ENCODE results near the gene CBX3. TPM values are rescaled to one million over a fixed set of nuclear protein-coding genes. Genes with fewer than 3 reads are reported as not detected.

Gene CBX3
- total RNA-seq, 2 experiments from 2014 or later: 252 to 364 TPM

GRCh38 chr7:26213807-26214515 is 12.4 kb downstream of the CBX3 start:
- CTCF ChIA-PET (ENCODE audit: unreplicated experiment): no interaction called here
- intact Hi-C loops (cut with micrococcal nuclease; ENCODE audit: unreplicated experiment): no loop called here

GRCh38 chr7:26216049-26216448 is 14.5 kb downstream of the CBX3 start:
- POLR2A ChIA-PET: interaction anchor here (0.6 kb wide), 1 partner anchor 126 kb away, joined by 4 read pairs; no protein-coding TSS in a partner anchor

More at GRCh38 chr7:26213807-26214515, 12.4 kb downstream of the CBX3 start:
- H4K20me1 ChIP-seq (ENCODE audit: insufficient read depth, low read length): peaks cover 14% of the 10 kb centered on the region
- no peak overlapping the region for H3K4me2 ChIP-seq (ENCODE audit: low read length)
- H3K9me3 ChIP-seq (ENCODE audit: low read length): no peaks in the 10 kb centered on the region
- no TSS peak for BruUV-seq (replicated peaks)
- no peak overlapping the region for H3K4me3 ChIP-seq (ENCODE audit: low read depth, low read length, poor library complexity, severe bottlenecking)
- H3K36me3 ChIP-seq (ENCODE audit: insufficient read depth, low read length): peaks cover 54% of the 10 kb centered on the region
- H2AFZ ChIP-seq (ENCODE audit: low read length): no peak overlapping the region
- no peaks in the 10 kb centered on the region for H3K9me2 ChIP-seq (ENCODE audit: insufficient read depth, low read length)
- H3K79me2 ChIP-seq (ENCODE audit: insufficient read depth, low read depth, low read length): peaks cover 23% of the 10 kb centered on the region; the same call in 1 of the 2 replicates
- H3K4me1 ChIP-seq (ENCODE audit: insufficient read depth, low read length, poor library complexity, severe bottlenecking): no peaks in the 10 kb centered on the region
- DNase-seq (ENCODE audit: low spot score): no peak
- H3K27ac ChIP-seq (ENCODE audit: low read depth, low read length, poor library complexity, severe bottlenecking): peak overlapping the region; percentile 9
- POLR2A ChIA-PET: interaction anchor here (0.7 to 1.3 kb wide), 6 partner anchors 8 to 81 kb away, joined by 3 to 6 read pairs (median 4); no protein-coding TSS in a partner anchor
- TF ChIP-seq EZH2phosphoT487 (IDR thresholded peaks at IDR 0.05; ENCODE audit: borderline replicate concordance, low read depth, low read length) (no peak), CTCF (conservative IDR thresholded peaks at IDR 0.05; ENCODE audit: low read length) (no peak)

More at GRCh38 chr7:26216049-26216448, 14.5 kb downstream of the CBX3 start:
- Histone ChIP-seq H3K9me3 (ENCODE audit: low read length) (no peaks in the 10 kb centered on the region), H3K4me1 (ENCODE audit: insufficient read depth, low read length, poor library complexity, severe bottlenecking) (no peaks in the 10 kb centered on the region), H3K4me2 (ENCODE audit: low read length) (no peak overlapping the region), H3K36me3 (ENCODE audit: insufficient read depth, low read length) (peaks cover 33% of the 10 kb centered on the region), H4K20me1 (ENCODE audit: insufficient read depth, low read length) (no peaks in the 10 kb centered on the region; the same call in 1 of the 2 replicates), H3K79me2 (ENCODE audit: insufficient read depth, low read depth, low read length) (peaks cover 3% of the 10 kb centered on the region; the same call in 1 of the 2 replicates), H3K27ac (ENCODE audit: low read depth, low read length, poor library complexity, severe bottlenecking) (no peak overlapping the region), H3K9me2 (ENCODE audit: insufficient read depth, low read length) (no peaks in the 10 kb centered on the region), H3K4me3 (ENCODE audit: low read depth, low read length, poor library complexity, severe bottlenecking) (no peak overlapping the region), H2AFZ (ENCODE audit: low read length) (no peak overlapping the region)
- TF ChIP-seq CTCF (conservative IDR thresholded peaks at IDR 0.05; ENCODE audit: low read length) (no peak), EZH2phosphoT487 (IDR thresholded peaks at IDR 0.05; ENCODE audit: borderline replicate concordance, low read depth, low read length) (no peak)
- DNase-seq (ENCODE audit: low spot score): no peak
- BruUV-seq (replicated peaks): no TSS peak
- CTCF ChIA-PET (ENCODE audit: unreplicated experiment): no interaction called here
- intact Hi-C loops (cut with micrococcal nuclease; ENCODE audit: unreplicated experiment): no loop called here
